GM21515 (cell line): ENCODE measurements around the gene CACUL1.

Source experiments
- ATAC-seq: cut with Tn5 transposase; IDR thresholded peaks from one replicate; pipeline ENCODE4 v1.9.1; 2021; ENCODE audit not compliant: unreplicated experiment

The CACUL1 gene

DNA sequence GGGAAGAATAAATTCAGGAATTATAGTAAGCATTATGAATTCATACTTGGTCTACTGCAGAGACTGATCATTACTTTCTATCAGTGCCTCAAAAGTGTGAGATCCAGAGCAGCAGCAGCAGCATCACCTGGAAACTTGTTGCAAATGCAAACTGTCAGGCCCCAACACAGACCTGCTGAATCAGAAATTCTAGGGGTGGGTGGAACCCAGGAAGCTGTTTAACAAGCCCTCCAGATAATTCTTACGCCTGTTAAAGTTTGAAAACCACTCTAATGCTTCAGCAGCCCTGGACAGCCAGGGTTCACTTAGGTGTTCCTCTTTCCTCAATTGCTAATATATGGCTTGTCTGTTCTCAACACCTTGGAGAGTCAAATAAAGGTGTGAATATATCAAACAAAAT, 19.5 kb downstream of the CACUL1 start:
- no peak for ATAC-seq

GRCh38 chr10:118734475-118734874, 20.3 kb downstream of the CACUL1 start:
- ATAC-seq, result no peak

GRCh38 chr10:118732245-118733165, 22.3 kb downstream of the CACUL1 start:
- peak; percentile 55 for ATAC-seq

- ATAC-seq, result no peak
These were observed 23.9 kb downstream of the CACUL1 start for GRCh38 chr10:118730756-118731456.

- ATAC-seq, result peak; percentile 88
These were observed 25.0 kb downstream of the CACUL1 start for GRCh38 chr10:118729641-118730258.

DNA sequence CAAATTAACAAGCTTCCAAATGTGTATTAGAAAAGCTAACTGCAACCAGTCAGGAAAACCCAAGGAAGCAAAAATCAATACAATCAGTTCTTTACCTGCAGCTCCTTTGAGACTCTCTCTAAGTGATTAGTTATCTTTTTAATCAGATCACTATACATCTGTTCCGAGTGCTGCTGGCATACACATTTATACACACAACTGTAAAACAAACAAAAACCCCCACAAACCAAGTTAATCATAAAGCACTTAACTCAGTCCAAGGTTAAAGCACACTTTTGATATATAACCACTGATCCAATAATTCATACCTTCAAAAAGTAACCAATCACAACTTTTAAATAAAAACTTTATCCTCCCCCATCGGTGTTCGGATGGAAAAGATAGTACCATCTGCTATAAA, 25.6 kb downstream of the CACUL1 start:
- no peak for ATAC-seq

DNA sequence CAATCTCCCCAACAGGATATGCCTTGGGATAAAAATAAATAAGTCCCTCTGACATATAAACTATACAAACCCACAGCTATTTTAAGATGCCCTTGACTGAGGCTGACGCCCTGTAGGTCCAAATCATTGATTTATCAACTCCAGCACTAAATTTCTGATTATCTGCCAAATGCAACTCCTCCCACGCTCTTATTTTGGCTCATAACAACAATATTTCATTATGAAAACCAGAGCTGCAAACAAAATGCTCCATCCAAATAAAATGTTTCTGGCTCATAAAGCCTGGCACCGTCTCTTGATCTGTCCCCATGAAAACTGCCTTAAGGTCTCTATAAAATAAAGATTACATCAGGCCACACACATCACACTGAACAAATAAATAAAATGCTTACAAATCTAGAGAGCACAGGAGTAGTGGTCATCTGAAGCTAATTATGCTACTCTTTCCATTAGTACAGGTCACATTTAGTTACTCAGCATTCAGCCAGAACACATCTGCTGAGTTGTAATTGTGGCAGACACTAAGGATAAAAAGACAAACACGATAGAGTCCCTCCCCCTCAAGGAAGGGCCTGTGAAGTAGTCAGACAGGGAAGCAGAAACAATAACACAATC, 28.8 kb downstream of the CACUL1 start:
- no peak for ATAC-seq

GRCh38 chr10:118723466-118723865, 31.3 kb downstream of the CACUL1 start:
- ATAC-seq, result no peak

- ATAC-seq, result no peak
These were observed 33.3 kb downstream of the CACUL1 start for GRCh38 chr10:118721539-118721876.

- ATAC-seq, result no peak
These were observed 33.9 kb downstream of the CACUL1 start for GRCh38 chr10:118720685-118721538.

DNA sequence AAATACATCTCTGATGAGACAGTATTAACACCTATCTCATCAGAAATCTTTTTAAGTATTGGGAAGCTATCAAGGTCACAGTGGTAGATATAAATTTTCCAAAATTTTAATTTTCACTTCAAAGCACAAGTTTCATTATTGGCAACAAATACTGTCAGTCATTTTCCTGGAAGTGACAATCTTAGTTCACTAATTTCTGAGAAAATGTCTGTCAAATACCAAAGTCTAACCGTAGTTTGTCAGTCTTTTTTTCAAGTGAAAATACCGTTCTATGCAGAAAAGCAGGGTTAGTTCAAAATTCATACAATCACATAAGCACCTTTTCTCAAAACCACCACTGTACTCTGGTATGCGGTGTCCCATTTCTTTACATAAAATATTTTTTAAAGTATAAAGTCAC, 40.4 kb downstream of the CACUL1 start:
- ATAC-seq, result no peak

- no peak for ATAC-seq
These were observed 41.7 kb downstream of the CACUL1 start for GRCh38 chr10:118712930-118713634.

- ATAC-seq, result no peak
These were observed 42.7 kb downstream of the CACUL1 start for GRCh38 chr10:118712080-118712479.

GRCh38 chr10:118710487-118710886, 44.3 kb downstream of the CACUL1 start:
- ATAC-seq, result no peak

- ATAC-seq, result no peak
These were observed 46.2 kb downstream of the CACUL1 start for GRCh38 chr10:118708571-118708970.

- no peak for ATAC-seq
These were observed 50.1 kb downstream of the CACUL1 start for GRCh38 chr10:118704711-118705110.

DNA sequence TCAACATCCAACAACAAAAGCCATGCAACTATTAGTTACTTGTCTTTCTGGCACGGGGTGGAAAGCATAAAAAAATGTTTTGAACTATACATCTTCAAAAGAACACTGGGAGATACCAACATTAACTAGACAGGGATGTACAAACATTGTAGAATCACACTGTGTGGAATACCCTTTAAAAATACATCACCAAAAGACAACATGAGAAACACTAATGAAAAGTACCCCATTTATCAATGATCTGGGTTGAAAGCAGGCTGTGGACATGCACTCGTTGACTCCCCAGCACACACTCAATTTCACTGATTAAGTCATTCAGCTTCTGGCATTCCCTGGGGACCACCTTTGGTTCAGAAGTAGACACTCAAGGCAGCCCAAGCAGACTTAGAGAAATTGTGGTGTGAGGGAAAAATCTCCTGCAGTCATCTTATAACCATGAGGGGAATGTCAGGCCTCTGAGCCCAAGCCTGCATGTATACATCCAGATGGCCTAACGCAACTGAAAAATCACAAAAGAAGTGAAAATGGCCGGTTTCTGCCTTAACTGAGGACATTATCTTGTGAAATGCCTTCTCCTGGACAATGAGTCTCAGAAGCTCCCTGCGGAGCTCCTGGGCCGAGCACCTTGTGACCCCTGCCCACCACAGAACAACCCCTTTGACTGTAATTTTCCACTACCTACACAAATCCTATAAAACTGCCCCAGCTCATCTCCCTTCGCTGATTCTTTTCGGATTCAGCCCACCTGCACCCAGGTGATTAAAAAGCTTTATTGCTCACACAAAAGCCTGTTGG, 53.0 kb downstream of the CACUL1 start:
- ATAC-seq, result no peak

DNA sequence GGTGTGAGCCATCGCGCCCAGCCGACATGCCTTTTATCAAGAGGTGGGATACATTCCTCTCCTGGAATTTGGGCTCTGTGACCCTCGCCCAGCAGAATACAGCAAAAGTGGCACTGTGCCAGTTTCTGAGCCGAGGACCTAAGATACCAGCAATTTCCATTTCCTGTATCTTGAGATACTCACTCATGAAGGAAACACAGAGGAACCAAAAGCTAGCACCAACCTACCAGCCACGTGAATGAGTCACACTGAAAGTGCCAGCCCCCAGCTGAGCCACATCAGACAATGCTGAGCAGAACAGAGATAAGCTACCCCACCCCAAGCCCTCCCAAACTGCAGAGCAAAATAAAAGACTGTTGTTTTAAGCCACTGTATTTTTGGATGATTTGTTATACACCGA, 56.3 kb downstream of the CACUL1 start:
- ATAC-seq, result peak; percentile 70

- ATAC-seq, result no peak
These were observed 59.9 kb downstream of the CACUL1 start for GRCh38 chr10:118694848-118695247.
